PC-3 (cell line): ENCODE results near the gene SMU1. TPM values are rescaled to one million over a fixed set of nuclear protein-coding genes. Genes with fewer than 3 reads are reported as not detected.

Experiments
- ATAC-seq: fragments of 200-7000 bp; cut with Tn5 transposase; 2 replicates; pipeline ENCODE4 v1.9.1; 2020; ENCODE audit warnings: mild to moderate bottlenecking, moderate library complexity
- BruUV-seq: library from RNA; stranded (reverse); fragments of 400-500 nt; replicated peaks from 2 replicates; lab custom pipeline; 2021; lab: Mats Ljungman, UMichigan
- CTCF ChIA-PET: fragments of 300-600 bp; sonication (Branson Sonifier 250); formaldehyde crosslinking; loops from one replicate; lab custom pipeline; 2022; ENCODE audit warnings: antibody characterized with exemption; lab: Charles Lee
- POLR2A ChIA-PET: fragments of 300-600 bp; sonication (Branson Sonifier 250); formaldehyde crosslinking; loops from one replicate; lab custom pipeline; 2022; ENCODE audit warnings: antibody characterized with exemption; ENCODE audit not compliant: unreplicated experiment; lab: Charles Lee
- DNase-seq: peaks from one replicate; pipeline ENCODE4 v3.0.0-alpha.2; 2015
- H2AFZ ChIP-seq: fragments of 300-600 bp; sonication (generic); 2 replicates; pipeline ENCODE4 v1.6.0; 2016; ENCODE audit warnings: antibody characterized with exemption, low read length
- H3F3A ChIP-seq: fragments of 300-600 bp; sonication (generic); one replicate; pipeline ENCODE4 v1.6.0; 2017; ENCODE audit warnings: antibody characterized with exemption, low read length, control low read depth, mild to moderate bottlenecking; ENCODE audit not compliant: unreplicated experiment
- H3K27ac ChIP-seq: fragments of 300-600 bp; sonication (generic); 2 replicates; pipeline ENCODE4 v1.5.1; 2016; ENCODE audit warnings: mild to moderate bottlenecking, low read length
- H3K27me3 ChIP-seq: fragments of 300-600 bp; sonication (generic); 2 replicates; pipeline ENCODE4 v1.6.1; 2016; ENCODE audit warnings: low read length, mixed read lengths
- H3K36me3 ChIP-seq: fragments of 300-600 bp; sonication (generic); 2 replicates; pipeline ENCODE4 v1.6.1; 2016; ENCODE audit warnings: low read depth, mixed run types, low read length, mixed read lengths
- H3K4me1 ChIP-seq: fragments of 300-600 bp; sonication (generic); 2 replicates; pipeline ENCODE4 v1.5.1; 2016; ENCODE audit warnings: low read length; ENCODE audit not compliant: insufficient read depth
- H3K4me2 ChIP-seq: fragments of 300-600 bp; sonication (generic); 2 replicates; pipeline ENCODE4 v1.6.0; 2016; ENCODE audit warnings: low read length
- H3K4me3 ChIP-seq: fragments of 300-600 bp; sonication (generic); 2 replicates; pipeline ENCODE4 v1.5.1; 2016; ENCODE audit warnings: mild to moderate bottlenecking, low read length, mixed read lengths
- H3K79me2 ChIP-seq: fragments of 300-600 bp; sonication (generic); 2 replicates; pipeline ENCODE4 v1.6.1; 2017; ENCODE audit warnings: low read length, mixed read lengths
- H3K9ac ChIP-seq: fragments of 300-600 bp; sonication (generic); 2 replicates; pipeline ENCODE4 v1.6.0; 2016; ENCODE audit warnings: mild to moderate bottlenecking, low read length
- H3K9me2 ChIP-seq: fragments of 300-600 bp; sonication (generic); replicated peaks from 2 replicates; pipeline ENCODE4 v1.6.1; 2016; ENCODE audit warnings: mixed run types, low read length, mixed read lengths
- H3K9me3 ChIP-seq: fragments of 300-600 bp; sonication (generic); 2 replicates; pipeline ENCODE4 v1.6.1; 2016; ENCODE audit warnings: low read length, mixed read lengths
- H4K20me1 ChIP-seq: fragments of 300-600 bp; sonication (generic); 2 replicates; pipeline ENCODE4 v1.6.1; 2016; ENCODE audit warnings: low read length, mixed read lengths
- CTCF ChIP-seq: fragments of 300-600 bp; sonication (generic); conservative IDR thresholded peaks from 2 replicates; pipeline ENCODE4 v1.5.1; 2017; ENCODE audit warnings: antibody characterized with exemption, low read depth, mild to moderate bottlenecking, low read length
- EZH2 ChIP-seq: fragments of 300-600 bp; sonication (generic); IDR thresholded peaks from one replicate; pipeline ENCODE4 v1.6.1; 2017; ENCODE audit warnings: antibody characterized with exemption, mild to moderate bottlenecking, low read length; ENCODE audit not compliant: unreplicated experiment
- EZH2phosphoT487 ChIP-seq: fragments of 300-600 bp; sonication (generic); IDR thresholded peaks from 2 replicates; pipeline ENCODE4 v1.6.1; 2018; ENCODE audit warnings: mild to moderate bottlenecking, antibody characterized with exemption, low read length, borderline replicate concordance
- intact Hi-C: fragments of 100-400 bp; cut with micrococcal nuclease; formaldehyde crosslinking; loops from 2 replicates; pipeline ENCODE4 v1.9.0; 2023
- total RNA-seq: library from RNA; depleted of rRNA; stranded (reverse); fragments of >200 nt; gene quantifications from 2 replicates; pipeline ENCODE4 v1.2.3, GENCODE V29; 2014

Gene SMU1
- total RNA-seq, 1 experiment from 2014 or later: 17.6 TPM

- Histone ChIP-seq H3K27ac (no peak overlapping the region), H3K9me3 (no peaks in the 10 kb centered on the region), H3K4me3 (no peak overlapping the region), H3K36me3 (no peaks in the 10 kb centered on the region), H3K27me3 (no peaks in the 10 kb centered on the region), H3K79me2 (no peaks in the 10 kb centered on the region), H3K4me1 (no peaks in the 10 kb centered on the region), H3K4me2 (no peak overlapping the region), H3F3A (no peaks in the 10 kb centered on the region), H2AFZ (no peak overlapping the region), H3K9ac (no peak overlapping the region), H3K9me2 (no peaks in the 10 kb centered on the region), H4K20me1 (no peaks in the 10 kb centered on the region)
- no peak for DNase-seq
- intact Hi-C loops: no loop called here
- ChIA-PET CTCF (no interaction called here), POLR2A (no interaction called here)
- BruUV-seq: no TSS peak
- TF ChIP-seq EZH2phosphoT487 (no peak), CTCF (no peak), EZH2 (no peak)
- ATAC-seq: no peak
Measured at GRCh38 chr9:33013962-33014664, 62.4 kb downstream of the SMU1 start.

GRCh38 chr9:33012328-33013069 is 64.0 kb downstream of the SMU1 start:
- Histone ChIP-seq H3K36me3 (no peaks in the 10 kb centered on the region), H3K4me2 (no peak overlapping the region), H3K9me3 (no peaks in the 10 kb centered on the region), H4K20me1 (no peaks in the 10 kb centered on the region), H3F3A (no peaks in the 10 kb centered on the region), H3K4me3 (no peak overlapping the region), H3K27ac (no peak overlapping the region), H3K9ac (no peak overlapping the region), H2AFZ (no peak overlapping the region), H3K9me2 (no peaks in the 10 kb centered on the region), H3K27me3 (no peaks in the 10 kb centered on the region), H3K79me2 (no peaks in the 10 kb centered on the region), H3K4me1 (no peaks in the 10 kb centered on the region)
- CTCF ChIA-PET: no interaction called here
- ATAC-seq: no peak
- no peak for DNase-seq
- POLR2A ChIA-PET: interaction anchor here (0.6 kb wide), 1 partner anchor 12 kb away, joined by 3 read pairs; the partner anchor contains the start of gene DNAJA1
- BruUV-seq: no TSS peak
- TF ChIP-seq EZH2: no peak
- TF ChIP-seq CTCF: no peak
- no peak for TF ChIP-seq EZH2phosphoT487
- intact Hi-C loops: no loop called here

- H3F3A ChIP-seq: no peaks in the 10 kb centered on the region
- no peak for TF ChIP-seq EZH2phosphoT487
- TF ChIP-seq EZH2: no peak
- no peak overlapping the region for H3K27ac ChIP-seq
- no TSS peak for BruUV-seq
- H3K4me2 ChIP-seq: no peak overlapping the region
- H3K9me2 ChIP-seq: no peaks in the 10 kb centered on the region
- H3K9me3 ChIP-seq: no peaks in the 10 kb centered on the region
- CTCF ChIA-PET: no interaction called here
- POLR2A ChIA-PET: no interaction called here
- no peaks in the 10 kb centered on the region for H3K27me3 ChIP-seq
- DNase-seq (no peak), ATAC-seq (no peak)
- no peaks in the 10 kb centered on the region for H3K79me2 ChIP-seq
- intact Hi-C loops: no loop called here
- no peak overlapping the region for H2AFZ ChIP-seq
- H4K20me1 ChIP-seq: no peaks in the 10 kb centered on the region
- no peaks in the 10 kb centered on the region for H3K36me3 ChIP-seq
- H3K4me3 ChIP-seq: no peak overlapping the region
- H3K9ac ChIP-seq: no peak overlapping the region
- H3K4me1 ChIP-seq: no peaks in the 10 kb centered on the region
Measured at GRCh38 chr9:33011831-33012230, 64.6 kb downstream of the SMU1 start.
